Activated T-cell treated with anti-CD3 and anti-CD28 coated beads for 4 hours (primary cell): ENCODE results near the gene COL1A2.

Source experiments
- DNase-seq: peaks from one replicate; pipeline ENCODE4 v3.0.0-alpha.2; 2020

COL1A2 gene

DNA sequence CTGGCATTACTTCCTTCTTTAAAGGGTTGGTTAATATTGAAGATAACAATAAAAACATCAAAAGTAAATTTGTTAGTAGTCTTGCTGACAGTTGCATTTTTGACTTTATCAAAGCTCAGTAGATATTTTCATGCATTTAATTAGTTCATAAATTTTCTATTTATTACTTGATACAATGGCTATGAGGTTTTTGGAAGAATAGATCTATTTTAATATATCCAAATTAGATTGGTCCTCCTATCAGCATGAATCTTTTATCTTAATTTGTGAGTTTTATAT is 16.4 kb downstream of the COL1A2 start:
- DNase-seq = no peak

DNA sequence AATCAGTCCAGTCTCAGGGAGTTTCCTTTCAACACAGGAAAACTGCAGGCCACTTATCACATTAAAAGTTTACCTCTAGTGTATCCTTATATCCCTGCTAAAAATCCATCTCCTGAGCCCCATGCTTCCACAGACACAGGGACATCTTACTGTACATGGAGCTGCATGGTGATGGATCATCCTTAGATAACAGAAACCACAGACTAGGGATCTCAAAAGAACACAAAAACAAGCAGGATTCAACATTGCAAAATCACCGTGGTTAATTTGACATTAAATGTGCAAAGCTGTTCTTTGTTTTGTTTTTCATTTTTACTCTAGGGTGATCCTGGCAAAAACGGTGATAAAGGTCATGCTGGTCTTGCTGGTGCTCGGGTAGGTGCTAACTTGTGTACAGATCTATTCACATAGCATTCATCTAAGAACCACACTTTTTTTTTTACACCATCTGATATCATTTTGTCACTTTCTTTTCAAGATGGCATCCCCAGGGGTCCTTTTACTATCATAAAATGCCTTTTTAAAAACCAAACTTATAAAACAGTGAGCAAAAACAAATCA is 18.1 kb downstream of the COL1A2 start:
- DNase-seq = no peak

- no peak for DNase-seq
Observed at GRCh38 chr7:94414481-94414880, 19.8 kb downstream of the COL1A2 start.

DNA sequence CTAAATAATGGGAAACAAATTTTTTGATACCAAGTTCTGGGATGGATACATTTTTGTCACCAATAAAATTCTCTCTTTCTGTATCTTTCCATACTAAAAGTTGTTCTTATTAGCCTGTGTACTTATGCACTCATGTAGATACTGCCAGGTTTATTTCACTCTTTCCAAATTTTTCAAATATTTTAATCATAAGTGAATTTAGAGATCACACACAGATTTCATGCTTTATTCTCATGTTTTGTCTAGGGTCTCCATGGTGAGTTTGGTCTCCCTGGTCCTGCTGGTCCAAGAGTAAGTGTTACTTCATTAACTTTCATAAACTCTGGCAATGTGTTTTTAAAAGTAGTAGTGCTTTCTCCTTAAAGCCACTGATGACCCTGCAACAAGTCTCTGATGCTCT is 20.3 kb downstream of the COL1A2 start:
- no peak for DNase-seq

DNA sequence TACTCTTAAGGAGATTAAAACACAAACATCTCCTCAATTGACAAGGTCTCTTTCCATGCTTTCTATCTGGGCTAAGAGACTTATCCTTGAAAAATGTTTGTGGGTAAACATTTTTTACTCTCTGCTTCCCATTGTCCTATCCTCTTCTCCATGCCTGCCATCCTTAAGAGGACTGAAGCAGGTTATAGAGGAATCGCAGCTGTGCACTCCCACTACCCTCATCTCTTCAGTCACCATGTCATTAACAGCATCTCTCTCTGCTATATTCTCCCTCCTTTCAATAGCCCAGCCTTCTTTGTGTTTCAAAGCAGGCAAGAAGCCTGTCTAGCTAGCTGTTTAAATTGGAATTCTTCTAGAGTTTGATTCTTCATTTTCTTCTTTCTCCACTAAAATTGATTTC is 22.6 kb downstream of the COL1A2 start:
- DNase-seq = no peak

- no peak for DNase-seq
Observed at GRCh38 chr7:94417901-94418300, 23.2 kb downstream of the COL1A2 start.

DNA sequence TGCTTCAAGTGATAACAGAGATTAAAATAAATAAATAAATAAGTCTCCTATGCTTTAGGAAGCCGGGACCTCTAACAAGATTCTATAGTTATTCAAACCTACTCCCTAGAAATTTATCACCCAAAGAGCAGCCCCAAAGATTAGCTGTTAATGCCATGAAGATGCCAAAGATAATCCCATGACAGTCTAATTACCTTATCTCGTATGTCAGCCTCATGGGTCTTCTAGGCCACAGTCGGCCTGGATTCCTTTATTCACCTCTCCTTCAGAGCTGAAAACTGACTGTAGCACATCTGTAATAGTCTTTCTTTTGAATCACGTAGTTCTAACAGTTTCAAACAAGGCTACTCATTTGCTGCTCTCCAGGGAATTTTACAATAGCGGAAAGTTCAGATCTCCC is 24.2 kb downstream of the COL1A2 start:
- DNase-seq = no peak

DNA sequence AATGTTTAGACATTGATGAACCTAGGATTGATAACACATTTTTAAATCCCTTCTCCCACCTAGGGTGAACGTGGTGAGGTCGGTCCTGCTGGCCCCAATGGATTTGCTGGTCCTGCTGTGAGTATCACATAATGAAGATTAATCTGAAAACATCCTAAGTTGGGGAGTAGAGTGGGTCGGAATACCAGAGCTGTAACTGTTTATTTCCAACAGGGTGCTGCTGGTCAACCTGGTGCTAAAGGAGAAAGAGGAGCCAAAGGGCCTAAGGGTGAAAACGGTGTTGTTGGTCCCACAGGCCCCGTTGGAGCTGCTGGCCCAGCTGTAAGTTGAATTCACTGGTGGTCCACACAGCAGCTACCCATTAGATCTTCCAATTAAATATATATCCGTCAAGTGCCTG is 25.6 kb downstream of the COL1A2 start:
- DNase-seq = no peak

GRCh38 chr7:94421681-94422080 is 27.0 kb downstream of the COL1A2 start:
- no peak for DNase-seq

DNA sequence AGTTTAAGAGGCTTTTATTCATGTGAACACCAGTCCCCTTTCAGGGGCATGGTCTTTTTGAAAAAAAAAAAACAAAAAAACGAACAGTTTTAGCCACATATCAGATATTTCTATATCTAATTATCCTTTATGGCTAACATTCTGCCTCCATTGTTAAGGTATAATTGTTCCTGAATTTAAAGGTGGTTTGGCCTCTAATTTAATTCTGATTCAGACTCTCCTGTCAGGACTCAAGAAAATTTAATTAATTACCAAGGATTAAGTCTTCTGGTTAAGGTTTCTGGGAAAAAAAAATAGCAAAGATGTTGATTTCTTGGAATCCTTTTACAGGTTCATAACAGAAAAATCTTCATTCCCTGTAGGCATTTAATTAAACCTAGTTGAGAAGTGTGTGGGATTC is 27.4 kb downstream of the COL1A2 start:
- DNase-seq = no peak

GRCh38 chr7:94422827-94423460 is 28.2 kb downstream of the COL1A2 start:
- DNase-seq = no peak

DNA sequence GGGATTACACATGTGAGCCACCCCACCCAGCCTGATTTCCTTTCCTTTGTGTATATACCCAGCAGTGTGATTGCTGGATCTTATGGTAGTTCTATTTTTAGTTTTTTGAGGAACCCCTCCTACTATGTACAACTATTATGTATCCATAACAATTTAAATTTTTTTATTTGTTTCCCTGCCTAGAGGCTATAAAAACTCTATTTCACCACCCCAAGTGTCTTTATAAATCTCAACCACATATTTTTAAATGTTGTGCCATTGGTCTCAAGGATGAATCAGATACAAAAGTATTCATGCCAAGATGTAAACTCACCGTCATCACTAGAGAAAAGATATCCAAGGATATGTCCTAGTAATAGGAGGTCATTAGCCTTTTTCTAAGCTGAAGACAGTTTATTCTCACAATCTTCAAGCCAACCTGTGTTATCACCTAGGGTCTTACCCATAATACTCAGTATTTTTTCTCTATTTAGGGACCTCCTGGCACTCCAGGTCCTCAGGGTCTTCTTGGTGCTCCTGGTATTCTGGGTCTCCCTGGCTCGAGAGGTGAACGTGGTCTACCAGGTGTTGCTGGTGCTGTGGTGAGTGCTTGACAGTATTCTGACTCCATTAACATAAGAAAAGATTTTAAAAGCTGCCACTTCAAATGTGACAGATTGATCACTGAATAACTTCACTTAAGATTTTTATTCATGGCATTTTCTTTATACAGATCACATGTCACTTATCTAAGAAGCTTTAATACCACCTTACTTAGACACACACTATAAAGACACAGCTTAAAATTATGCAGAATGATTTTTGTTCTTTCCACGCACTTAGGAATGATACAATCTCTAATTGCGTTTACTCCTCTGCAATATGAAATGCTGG is 29.4 kb downstream of the COL1A2 start:
- DNase-seq = no peak

GRCh38 chr7:94425546-94425945 is 30.9 kb downstream of the COL1A2 start:
- no peak for DNase-seq

DNA sequence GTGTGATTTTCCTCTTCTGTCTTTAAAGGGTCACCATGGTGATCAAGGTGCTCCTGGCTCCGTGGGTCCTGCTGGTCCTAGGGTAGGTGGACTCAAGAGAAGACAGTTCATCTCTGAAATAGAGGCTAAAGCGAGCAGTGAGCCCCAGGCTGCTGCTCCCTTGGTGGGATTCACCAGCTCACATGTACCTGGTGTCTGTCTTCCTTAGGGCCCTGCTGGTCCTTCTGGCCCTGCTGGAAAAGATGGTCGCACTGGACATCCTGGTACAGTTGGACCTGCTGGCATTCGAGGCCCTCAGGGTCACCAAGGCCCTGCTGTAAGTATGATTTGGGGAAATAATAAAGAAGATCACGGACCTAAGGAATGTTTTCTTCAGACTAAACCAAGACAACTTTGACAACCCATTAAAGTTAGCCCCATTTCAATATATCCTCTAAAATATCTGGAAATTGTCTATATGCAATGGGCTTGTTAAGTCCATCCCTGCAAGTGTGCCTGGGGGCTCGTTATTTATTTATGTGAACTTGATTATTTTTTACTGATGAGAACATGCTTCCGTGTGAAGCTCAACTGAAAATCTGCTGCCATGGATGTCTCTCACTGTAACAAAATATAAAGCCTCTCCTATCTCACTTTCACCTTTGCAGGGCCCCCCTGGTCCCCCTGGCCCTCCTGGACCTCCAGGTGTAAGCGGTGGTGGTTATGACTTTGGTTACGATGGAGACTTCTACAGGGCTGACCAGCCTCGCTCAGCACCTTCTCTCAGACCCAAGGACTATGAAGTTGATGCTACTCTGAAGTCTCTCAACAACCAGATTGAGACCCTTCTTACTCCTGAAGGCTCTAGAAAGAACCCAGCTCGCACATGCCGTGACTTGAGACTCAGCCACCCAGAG is 32.5 kb downstream of the COL1A2 start:
- no peak for DNase-seq

- no peak for DNase-seq
Observed at GRCh38 chr7:94429153-94429552, 34.5 kb downstream of the COL1A2 start.

- no peak for DNase-seq
Observed at GRCh38 chr7:94431176-94431575, 36.5 kb downstream of the COL1A2 start.

GRCh38 chr7:94431619-94432280 is 37.1 kb downstream of the COL1A2 start:
- no peak for DNase-seq

DNA sequence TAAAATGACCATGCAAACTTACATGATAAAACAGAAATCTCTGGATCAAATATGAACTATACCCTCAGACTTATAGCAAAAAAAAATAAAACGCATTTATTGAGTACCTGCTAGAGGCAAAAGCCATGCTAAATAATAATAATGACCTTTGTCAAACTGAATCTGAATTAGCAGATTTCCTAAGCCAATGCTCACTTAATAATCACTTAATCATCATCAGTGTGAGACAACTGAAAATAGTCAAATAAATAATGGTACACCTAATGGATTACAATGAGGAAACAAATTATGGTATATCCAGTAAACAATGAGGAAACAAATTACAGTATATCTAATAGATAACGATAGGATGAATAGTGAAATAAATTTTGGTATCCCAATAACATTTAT is 37.6 kb downstream of the COL1A2 start:
- DNase-seq = no peak

DNA sequence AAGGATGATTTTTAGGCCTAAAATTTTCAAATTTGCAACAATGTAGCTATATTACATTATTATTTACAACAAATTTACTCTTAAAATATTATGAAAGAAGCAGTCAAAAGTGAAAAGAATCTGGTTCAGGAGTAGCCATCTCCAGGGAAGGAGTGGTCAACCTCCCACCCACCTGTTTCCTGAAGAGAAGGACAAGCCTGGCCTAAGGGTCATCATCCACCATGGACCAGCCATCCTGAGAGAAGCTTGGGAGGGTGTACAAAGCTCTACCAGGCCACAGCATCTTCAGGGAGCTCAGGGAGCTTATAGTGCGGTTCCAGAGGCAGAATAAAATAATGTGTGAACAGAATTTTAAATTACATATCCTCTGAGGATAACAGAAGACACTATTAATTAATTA is 38.1 kb downstream of the COL1A2 start:
- no peak for DNase-seq

GRCh38 chr7:94433224-94433623 is 38.5 kb downstream of the COL1A2 start:
- DNase-seq = no peak

DNA sequence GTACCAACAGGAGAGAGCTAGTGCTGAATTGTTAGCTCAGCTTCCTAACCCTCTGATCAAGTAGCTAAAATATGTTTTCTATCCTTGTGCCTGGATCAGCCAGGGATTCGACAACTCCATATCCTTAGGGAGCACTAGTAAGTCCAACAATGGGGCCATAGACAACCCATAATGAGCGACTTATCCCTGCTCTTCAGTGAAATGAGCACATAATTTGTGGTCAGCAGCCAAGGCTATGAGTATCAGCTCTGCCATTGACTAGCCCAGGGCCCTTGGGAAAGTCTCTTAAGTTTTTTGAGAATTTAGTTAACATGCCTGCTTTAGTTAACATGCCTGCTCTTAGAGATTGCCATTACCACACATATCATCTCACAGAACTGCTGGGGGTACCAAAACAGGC is 39.3 kb downstream of the COL1A2 start:
- no peak for DNase-seq

DNA sequence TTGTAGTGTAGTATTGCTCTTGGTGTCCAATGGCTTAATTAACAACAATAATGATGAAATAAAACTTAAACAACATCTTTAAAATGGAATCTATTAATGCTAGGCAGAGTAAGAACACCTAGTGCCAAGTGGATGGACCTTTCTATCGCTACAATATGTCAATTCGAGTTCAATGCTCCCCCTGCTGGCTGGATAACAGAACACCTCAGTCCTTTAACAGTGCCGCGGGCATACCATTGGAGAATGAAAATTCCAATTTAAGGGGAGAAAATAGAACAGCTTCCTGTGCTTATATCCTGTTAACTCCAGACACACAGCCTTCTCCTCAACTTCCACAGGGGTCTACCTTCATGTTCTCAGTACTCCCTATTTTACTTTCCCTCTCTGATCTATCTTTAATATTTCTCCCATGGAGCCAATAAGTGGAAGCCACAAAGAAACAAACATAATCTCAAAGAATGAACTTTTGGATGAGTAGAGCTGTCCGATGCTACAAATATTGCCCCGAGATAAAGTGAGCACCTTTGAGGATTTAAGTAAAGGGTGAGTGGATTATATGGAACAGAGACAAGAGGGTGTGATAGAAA is 41.4 kb downstream of the COL1A2 start:
- peak; percentile 40 for DNase-seq

DNA sequence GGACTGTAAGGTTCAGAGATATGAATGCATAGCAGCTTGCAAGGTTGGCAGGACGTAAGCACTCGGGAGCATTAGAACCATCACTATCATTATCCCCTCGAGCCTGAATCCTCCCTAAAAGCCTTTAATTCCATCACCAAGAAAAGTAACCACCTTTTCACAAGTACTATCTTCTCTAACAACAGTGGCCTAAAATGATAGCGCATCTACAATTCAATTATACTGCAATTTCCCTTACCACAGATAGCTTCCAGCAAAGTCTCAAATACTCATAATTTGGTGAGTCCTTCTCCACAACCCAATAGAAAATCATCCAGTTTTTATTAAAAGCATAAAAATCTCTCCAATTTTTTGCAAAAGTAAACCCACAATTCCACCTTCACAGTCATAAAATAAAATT is 42.0 kb downstream of the COL1A2 start:
- DNase-seq = no peak
